Activated CD8-positive, alpha-beta memory T cell treated with anti-CD3 and anti-CD28 coated beads, Interleukin-2, amount 50 U/mL, for 1 hour (primary cell): ENCODE data around the gene IRGQ.
"Not testable (repeated sequence)": the region's sequence is repeated elsewhere in the genome, so short reads cannot be mapped to it uniquely, and the experiment has no call there.

Source experiments
- DNase-seq: peaks from one replicate; pipeline ENCODE4 v3.0.0-alpha.2; 2020; ENCODE audit errors: extremely low read depth

The IRGQ gene

GRCh38 chr19:43625918-43626579 is 30.1 kb upstream of the IRGQ start:
- DNase-seq = no peak

- peak; percentile 72 for DNase-seq
Measured at GRCh38 chr19:43624933-43625332, 29.0 kb upstream of the IRGQ start.

DNA sequence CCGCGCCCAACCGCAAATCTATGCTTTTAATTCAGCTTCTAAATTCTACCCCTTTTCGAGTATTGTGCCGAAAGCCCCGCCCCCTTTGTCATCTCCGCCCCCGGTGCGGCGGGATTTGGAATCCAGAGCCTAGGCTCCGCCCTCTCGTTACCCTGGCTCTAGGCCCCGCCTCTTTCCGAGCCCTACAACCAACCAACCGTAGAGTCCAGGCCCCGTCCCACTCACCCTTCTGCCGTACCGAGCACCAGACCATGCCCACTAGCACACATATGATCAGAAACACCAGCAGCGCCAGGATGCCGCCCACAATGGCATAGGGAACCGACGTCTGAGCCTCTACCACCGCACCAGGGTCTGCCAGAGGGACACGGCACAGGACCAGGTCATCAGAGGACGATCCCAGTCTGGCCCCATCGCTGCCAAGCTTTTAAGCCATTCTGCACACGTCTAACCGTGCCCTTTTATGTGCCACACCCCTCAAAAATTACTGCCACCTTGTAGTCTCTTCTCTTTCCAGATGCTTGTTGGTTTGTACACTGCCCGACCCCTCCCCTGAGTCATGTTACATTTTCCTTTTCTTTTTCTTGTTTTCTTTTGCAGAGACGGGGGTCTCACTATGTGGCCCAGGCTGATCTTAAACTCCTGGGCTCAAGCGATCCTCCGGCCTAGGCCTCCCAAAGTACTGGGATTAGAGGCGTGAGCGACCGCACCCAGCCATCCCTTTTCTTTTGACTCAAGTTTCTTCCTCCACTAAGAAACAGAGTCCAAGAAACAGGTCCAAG is 28.1 kb upstream of the IRGQ start:
- no peak for DNase-seq

GRCh38 chr19:43622956-43623355 is 27.0 kb upstream of the IRGQ start:
- DNase-seq = no peak

- no peak for DNase-seq
Measured at GRCh38 chr19:43622070-43622469, 26.1 kb upstream of the IRGQ start.

DNA sequence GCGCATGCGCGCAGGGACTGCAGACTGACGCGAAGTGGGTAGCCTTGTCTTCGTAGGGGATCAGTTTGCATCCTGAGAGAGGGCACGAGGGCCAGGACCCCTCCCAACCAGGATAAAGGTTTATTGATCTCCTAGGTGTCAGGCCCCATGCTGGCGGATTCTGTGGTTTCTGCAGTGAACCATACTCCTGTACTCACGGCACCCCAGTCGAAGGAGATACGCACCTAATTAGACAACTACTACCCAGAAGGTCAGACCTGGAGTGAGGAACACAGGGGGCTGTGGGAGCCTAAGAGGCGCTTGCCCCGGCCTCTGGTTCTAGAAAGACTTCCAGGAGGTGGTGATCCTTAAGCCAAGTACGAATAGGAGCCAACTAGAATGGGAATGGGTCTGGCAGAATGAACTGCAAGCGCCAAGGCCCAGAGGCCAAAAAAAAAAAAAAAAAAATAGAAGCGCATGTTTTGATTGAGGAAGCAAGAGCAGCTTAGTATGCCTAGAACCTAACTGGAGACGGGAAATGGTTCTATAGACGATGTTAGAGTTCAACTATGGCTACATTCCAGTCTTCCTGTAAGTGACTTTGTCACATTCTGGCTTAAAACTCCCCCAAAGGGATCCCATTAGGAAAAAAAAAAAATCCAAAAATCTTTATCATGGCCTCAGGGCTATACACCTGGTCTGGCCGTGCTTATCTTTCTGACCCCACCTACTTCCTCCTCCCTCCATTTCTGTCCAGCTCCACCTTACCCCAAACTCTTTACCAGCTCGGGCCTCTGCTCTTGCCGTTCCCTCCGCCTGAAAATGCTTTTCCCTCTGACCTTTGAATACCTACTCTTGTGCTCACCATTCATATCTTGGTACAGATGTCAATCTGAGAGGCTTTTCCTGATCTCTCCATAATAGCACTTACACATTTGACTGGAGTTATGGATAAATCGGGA is 24.4 kb upstream of the IRGQ start:
- DNase-seq = peak; percentile 71

- peak; percentile 54 for DNase-seq
Measured at GRCh38 chr19:43619262-43620060, 23.5 kb upstream of the IRGQ start, which contains the start of gene ZNF428. ZNF428 (minus strand) TSS chr19:43619629; CDS start chr19:43614304, 5,325 bp downstream.

- no peak for DNase-seq
Measured at GRCh38 chr19:43618921-43619261, 23.0 kb upstream of the IRGQ start.

GRCh38 chr19:43616954-43617353 is 21.0 kb upstream of the IRGQ start:
- no peak for DNase-seq

DNA sequence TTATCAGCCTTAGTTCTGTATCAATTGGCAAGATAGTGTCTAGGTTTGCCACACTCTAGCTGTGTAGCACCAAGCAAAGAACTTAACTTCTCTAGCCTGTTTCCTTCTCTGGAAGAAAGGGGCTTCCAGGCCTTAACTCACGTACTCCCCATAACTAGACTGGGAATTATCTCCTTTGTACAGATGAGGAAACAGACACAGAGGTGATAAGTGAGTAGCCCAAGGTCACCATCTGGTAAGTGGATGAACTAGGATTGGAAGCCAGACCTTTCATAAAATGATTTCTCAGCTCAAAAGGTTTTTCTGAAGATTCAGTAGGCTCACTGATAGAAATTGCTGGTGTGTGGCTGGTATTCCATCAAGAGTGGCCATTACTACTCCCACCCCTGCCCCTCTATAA is 20.4 kb upstream of the IRGQ start:
- DNase-seq = no peak

DNA sequence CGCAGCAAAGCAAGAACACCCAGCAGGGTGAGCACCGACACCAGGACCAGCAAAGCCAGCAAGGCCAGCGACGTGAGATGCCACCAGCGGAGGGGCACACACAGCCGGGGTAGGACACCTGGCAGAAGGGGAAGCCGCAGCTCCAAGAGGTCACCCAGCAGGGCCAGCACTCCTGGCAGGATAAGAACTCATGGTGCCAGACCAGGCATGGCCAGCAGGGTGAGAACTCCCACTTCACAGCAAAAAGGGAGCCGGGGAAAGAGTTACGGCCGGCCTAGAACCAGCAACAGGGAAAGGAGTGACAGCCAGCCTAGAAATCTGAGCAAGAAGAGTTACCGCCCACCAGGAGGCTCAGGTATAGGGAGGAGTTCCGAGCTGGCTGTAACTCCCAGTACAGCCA is 16.4 kb upstream of the IRGQ start:
- DNase-seq = no peak

DNA sequence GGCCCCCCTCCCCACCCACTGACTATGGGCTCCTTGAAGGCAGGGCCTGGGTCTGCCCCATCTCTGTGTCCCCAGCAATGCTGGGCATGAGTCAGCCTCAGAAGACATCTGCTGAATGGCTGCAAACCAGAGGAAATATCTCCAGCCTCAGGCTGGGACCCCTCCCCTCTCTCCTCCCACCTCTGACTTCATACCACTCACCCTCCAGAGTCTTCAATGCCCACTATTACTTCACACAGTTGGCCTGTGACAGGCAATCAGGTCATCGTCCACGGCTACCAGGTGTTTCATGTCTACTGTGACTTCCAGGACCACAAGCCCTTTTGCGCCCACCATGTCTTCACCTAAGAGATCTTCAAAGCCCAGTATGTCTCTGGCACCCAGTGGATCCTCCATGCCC is 15.9 kb upstream of the IRGQ start, which contains the start of gene SRRM5:
Gene SRRM5 (plus strand): TSS at position 301 of the 400 bp plus-strand sequence. CDS start 34 bp downstream, at position 335.
- no peak for DNase-seq

DNA sequence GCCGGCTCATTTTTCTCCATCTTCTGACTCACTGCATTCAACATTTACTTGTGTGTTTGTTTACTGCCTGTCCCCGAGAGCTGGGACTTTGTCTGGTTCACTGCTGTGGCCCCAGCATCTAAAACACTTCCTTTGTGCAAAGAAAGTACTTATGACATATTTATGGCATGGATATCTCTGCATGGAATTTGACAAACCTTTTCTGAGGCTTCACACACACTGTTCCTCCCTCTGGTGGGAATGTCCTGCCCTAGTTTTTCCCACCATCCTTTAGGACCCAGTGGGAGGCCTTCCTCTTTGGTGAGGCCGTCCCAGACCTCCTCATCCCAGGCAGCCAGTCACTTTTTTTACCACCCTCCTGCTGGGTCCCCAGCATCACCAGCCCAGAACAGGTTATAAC is 14.6 kb upstream of the IRGQ start:
- DNase-seq = no peak

DNA sequence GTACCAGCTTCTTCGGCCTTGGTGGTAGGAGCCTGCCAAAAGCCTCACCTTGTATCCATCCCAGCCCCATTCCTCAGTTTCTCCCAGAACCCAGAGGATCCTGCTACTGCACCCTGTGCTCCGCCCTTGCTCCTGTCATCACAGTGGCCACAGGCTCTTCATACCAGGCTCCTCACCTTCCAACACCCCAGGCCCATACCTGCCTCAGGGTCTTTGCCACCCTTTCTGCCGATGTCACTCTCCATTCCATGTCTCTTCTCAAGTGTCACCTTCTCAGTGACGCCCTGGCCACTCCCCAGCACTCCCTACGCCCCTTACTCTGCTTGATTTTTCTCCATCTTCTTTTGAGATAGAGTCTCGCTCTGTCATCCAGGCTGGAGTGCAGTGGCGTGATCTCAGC is 13.9 kb upstream of the IRGQ start:
- DNase-seq = no peak

GRCh38 chr19:43607238-43608205 is 11.6 kb upstream of the IRGQ start:
- no peak for DNase-seq

DNA sequence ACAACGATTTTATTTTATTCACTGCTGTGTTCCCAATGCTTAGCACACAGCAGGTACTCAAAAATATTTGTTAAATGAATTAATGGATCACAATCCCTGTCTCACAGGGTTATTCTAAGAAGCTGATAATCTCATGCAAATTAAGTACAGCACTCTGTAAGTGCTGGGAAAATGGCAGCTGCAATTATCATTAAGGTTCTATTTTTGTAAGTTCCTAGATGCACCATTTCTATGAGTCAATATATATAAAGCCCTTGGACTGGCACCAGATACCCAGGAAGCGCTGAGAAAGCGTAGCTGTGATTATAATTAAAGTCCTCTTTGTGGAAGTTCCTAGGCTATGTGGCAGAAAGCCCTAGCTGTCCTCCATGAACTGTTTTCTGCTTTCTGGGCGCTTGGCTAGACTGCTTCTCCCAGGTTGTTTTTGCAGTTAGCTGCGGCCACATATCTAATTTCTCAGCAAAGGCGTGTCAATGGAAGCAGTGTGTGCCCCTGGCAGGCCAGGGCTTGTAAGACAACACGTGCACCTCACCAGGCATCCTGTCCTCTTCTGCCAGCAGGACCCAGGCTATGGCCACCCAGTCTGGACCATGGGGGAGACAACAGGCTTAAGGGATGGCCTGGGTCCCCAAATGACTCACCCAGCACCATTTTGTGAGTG is 10.8 kb upstream of the IRGQ start:
- no peak for DNase-seq

DNA sequence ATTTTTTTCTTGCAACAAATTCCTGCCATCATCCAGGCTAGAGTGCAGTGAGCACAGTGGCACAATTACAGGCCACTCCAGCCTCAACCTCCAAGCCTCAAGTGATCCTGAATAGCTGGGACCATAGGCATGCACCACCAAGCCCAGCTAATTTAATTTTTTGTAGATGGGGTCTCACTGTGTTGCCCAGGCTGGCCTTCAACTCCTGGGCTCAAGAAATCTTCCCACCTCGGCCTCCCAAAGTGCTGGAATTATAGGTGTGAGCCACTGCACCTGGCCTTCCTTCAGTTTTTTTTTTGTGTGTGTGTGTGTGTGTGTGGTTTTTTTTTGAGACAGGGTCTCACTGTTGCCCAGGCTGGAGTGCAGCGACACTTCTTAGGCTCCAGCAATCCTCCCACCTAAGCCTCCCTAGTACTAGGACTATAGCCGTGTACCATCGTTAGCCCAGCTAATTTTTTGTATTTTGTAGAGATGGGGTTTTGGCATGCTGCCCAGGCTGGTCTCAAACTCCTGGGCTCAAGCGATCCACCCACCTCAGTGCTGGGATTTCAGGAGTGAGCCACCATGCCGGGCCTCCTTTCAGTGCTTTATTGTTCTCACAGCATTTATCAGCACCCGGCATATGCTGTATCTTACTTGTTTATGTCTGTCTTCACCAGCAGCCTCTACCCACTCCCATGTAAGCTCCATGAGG is 10.1 kb upstream of the IRGQ start:
- DNase-seq = no peak

- DNase-seq = not testable (repeated sequence)
Measured at GRCh38 chr19:43600326-43600725, 4.4 kb upstream of the IRGQ start.
